ENCODE data around the gene MROH7. TPM values are rescaled to one million over a fixed set of nuclear protein-coding genes. Genes with fewer than 3 reads are reported as not detected.

Gene MROH7
- total RNA-seq, 2 experiments from 2014 or later: 0.14 to 0.19 TPM

GRCh38 chr1:54738244-54738643, 96.7 kb downstream of the MROH7 start:
- ChIA-PET CTCF (no interaction called here), POLR2A (no interaction called here)
- no peak overlapping the region for H3K27ac ChIP-seq (ENCODE audit: low read depth in 1 of 2, low read length in 2 of 2)
- DNase-seq: no peak
- no peak for ATAC-seq (ENCODE audit: poor library complexity)
- no peaks in the 10 kb centered on the region for H3K27me3 ChIP-seq (ENCODE audit: control insufficient read depth in 1 of 2, insufficient read depth in 2 of 2, low read length in 2 of 2)
- no peaks in the 10 kb centered on the region for H3K9me3 Mint-ChIP-seq
- peaks cover 67% of the 10 kb centered on the region for H3K36me3 ChIP-seq (ENCODE audit: insufficient read depth, low read length)
- no peak overlapping the region for H3K4me3 ChIP-seq (ENCODE audit: low read length)
- H3K36me3 Mint-ChIP-seq (ENCODE audit: low read depth): peaks cover 93% of the 10 kb centered on the region
- TF ChIP-seq, protein P1, sequence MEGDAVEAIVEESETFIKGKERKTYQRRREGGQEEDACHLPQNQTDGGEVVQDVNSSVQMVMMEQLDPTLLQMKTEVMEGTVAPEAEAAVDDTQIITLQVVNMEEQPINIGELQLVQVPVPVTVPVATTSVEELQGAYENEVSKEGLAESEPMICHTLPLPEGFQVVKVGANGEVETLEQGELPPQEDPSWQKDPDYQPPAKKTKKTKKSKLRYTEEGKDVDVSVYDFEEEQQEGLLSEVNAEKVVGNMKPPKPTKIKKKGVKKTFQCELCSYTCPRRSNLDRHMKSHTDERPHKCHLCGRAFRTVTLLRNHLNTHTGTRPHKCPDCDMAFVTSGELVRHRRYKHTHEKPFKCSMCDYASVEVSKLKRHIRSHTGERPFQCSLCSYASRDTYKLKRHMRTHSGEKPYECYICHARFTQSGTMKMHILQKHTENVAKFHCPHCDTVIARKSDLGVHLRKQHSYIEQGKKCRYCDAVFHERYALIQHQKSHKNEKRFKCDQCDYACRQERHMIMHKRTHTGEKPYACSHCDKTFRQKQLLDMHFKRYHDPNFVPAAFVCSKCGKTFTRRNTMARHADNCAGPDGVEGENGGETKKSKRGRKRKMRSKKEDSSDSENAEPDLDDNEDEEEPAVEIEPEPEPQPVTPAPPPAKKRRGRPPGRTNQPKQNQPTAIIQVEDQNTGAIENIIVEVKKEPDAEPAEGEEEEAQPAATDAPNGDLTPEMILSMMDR (IDR thresholded peaks at IDR 0.05): no peak
- no peaks in the 10 kb centered on the region for H3K4me1 ChIP-seq (ENCODE audit: insufficient read depth, low read length)
- no peaks in the 10 kb centered on the region for H3K9me3 ChIP-seq (ENCODE audit: control insufficient read depth in 1 of 2, insufficient read depth in 1 of 2, low read length in 2 of 2)
- intact Hi-C loops (cut with DNase I, micrococcal nuclease): no loop called here
- H3K27me3 Mint-ChIP-seq: no peaks in the 10 kb centered on the region
- no peaks in the 10 kb centered on the region for H3K4me1 Mint-ChIP-seq (ENCODE audit: low read depth)
- no peak overlapping the region for H3K4me3 Mint-ChIP-seq
- no peak overlapping the region for H3K27ac Mint-ChIP-seq

GRCh38 chr1:54741531-54741930, 99.9 kb downstream of the MROH7 start:
- no peaks in the 10 kb centered on the region for H3K4me1 Mint-ChIP-seq (ENCODE audit: low read depth)
- H3K4me3 ChIP-seq (ENCODE audit: low read length): no peak overlapping the region
- no peaks in the 10 kb centered on the region for H3K9me3 Mint-ChIP-seq
- no peak overlapping the region for H3K27ac Mint-ChIP-seq
- ATAC-seq (ENCODE audit: poor library complexity) (no peak), DNase-seq (no peak)
- H3K27me3 Mint-ChIP-seq: no peaks in the 10 kb centered on the region
- no peaks in the 10 kb centered on the region for H3K4me1 ChIP-seq (ENCODE audit: insufficient read depth, low read length)
- no peak overlapping the region for H3K27ac ChIP-seq (ENCODE audit: low read depth in 1 of 2, low read length in 2 of 2)
- H3K36me3 Mint-ChIP-seq (ENCODE audit: low read depth): peaks cover 77% of the 10 kb centered on the region
- POLR2A ChIA-PET: no interaction called here
- H3K36me3 ChIP-seq (ENCODE audit: insufficient read depth, low read length): peaks cover 55% of the 10 kb centered on the region
- CTCF ChIA-PET: no interaction called here
- no peaks in the 10 kb centered on the region for H3K27me3 ChIP-seq (ENCODE audit: control insufficient read depth in 1 of 2, insufficient read depth in 2 of 2, low read length in 2 of 2)
- TF ChIP-seq, protein P1 (IDR thresholded peaks at IDR 0.05): no peak
- H3K9me3 ChIP-seq (ENCODE audit: control insufficient read depth in 1 of 2, insufficient read depth in 1 of 2, low read length in 2 of 2): no peaks in the 10 kb centered on the region
- no peak overlapping the region for H3K4me3 Mint-ChIP-seq
- intact Hi-C loops (cut with DNase I, micrococcal nuclease): no loop called here

DNA sequence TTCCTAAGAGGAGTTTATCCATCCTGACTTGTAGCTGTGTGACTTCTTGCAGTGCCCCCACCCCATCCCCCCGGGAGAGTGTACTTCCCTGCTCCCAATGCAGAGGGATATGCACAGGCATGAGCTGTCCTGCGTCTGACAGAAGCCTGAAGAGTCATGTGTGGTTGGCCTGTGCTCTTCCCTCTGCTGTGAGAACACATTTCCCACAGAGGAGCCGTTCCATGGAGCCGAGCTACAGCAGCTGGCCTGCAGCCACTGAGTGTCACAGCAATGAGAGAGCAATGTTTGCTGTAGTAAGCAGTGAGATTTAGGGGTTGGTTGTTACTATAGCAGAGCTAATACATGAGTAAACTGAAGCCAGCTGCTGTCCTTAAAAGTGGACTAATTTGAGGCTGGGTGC, 100.7 kb downstream of the MROH7 start:
- Histone ChIP-seq H3K4me1 (ENCODE audit: insufficient read depth, low read length) (no peaks in the 10 kb centered on the region), H3K27me3 (ENCODE audit: control insufficient read depth in 1 of 2, insufficient read depth in 2 of 2, low read length in 2 of 2) (no peaks in the 10 kb centered on the region), H3K4me3 (ENCODE audit: low read length) (no peak overlapping the region), H3K36me3 (ENCODE audit: insufficient read depth, low read length) (peaks cover 47% of the 10 kb centered on the region), H3K9me3 (ENCODE audit: control insufficient read depth in 1 of 2, insufficient read depth in 1 of 2, low read length in 2 of 2) (no peaks in the 10 kb centered on the region), H3K27ac (ENCODE audit: low read depth in 1 of 2, low read length in 2 of 2) (no peak overlapping the region)
- H3K9me3 Mint-ChIP-seq: no peaks in the 10 kb centered on the region
- no peak for DNase-seq
- no peak for ATAC-seq (ENCODE audit: poor library complexity)
- no peak overlapping the region for H3K27ac Mint-ChIP-seq
- intact Hi-C loops (cut with DNase I, micrococcal nuclease): no loop called here
- ChIA-PET POLR2A (no interaction called here), CTCF (no interaction called here)
- H3K4me3 Mint-ChIP-seq: no peak overlapping the region
- H3K27me3 Mint-ChIP-seq: no peaks in the 10 kb centered on the region
- TF ChIP-seq, protein P1 (IDR thresholded peaks at IDR 0.05): no peak
- H3K4me1 Mint-ChIP-seq (ENCODE audit: low read depth): no peaks in the 10 kb centered on the region
- H3K36me3 Mint-ChIP-seq (ENCODE audit: low read depth): peaks cover 70% of the 10 kb centered on the region
